ENCODE measurements around the gene SAMM50.

- TF ChIP-seq POLR2A (IDR thresholded peaks at IDR 0.05) (no peak), CTCF (IDR thresholded peaks at IDR 0.05 in 4 of 5, conservative IDR thresholded peaks at IDR 0.05 in 1 of 5) (no peak)
These were observed 41.1 kb downstream of the SAMM50 start for GRCh38 chr22:43996170-43996980.

Data from gastrocnemius medialis (tissue), 4 donors.